WTC11 (cell line): ENCODE measurements around the gene COL13A1. TPM values are rescaled to one million over a fixed set of nuclear protein-coding genes. Genes with fewer than 3 reads are reported as not detected.

Experiments
- ATAC-seq: fragments of 200-7000 bp; cut with Tn5 transposase; 2 replicates; pipeline ENCODE4 v1.10.0; 2021; ENCODE audit warnings: mild to moderate bottlenecking, moderate library complexity
- CTCF ChIA-PET: fragments of 300-600 bp; sonication (Branson Sonifier 250); formaldehyde crosslinking; loops from one replicate; lab custom pipeline; 2021; ENCODE audit warnings: antibody characterized with exemption; lab: Charles Lee
- POLR2A ChIA-PET: fragments of 350-600 bp; sonication (Branson Sonifier 250); formaldehyde crosslinking; loops from one replicate; lab custom pipeline; 2021; ENCODE audit warnings: antibody characterized with exemption; lab: Charles Lee
- DNase-seq: peaks from one replicate; pipeline ENCODE4 v3.0.0; 2021; ENCODE audit warnings: low spot score
- H3K27ac Mint-ChIP-seq: 2 replicates; pipeline ENCODE4 v1.8.0; 2021; ENCODE audit warnings: mixed read lengths
- H3K27me3 Mint-ChIP-seq: 2 replicates; pipeline ENCODE4 v1.8.0; 2021; ENCODE audit warnings: low read depth, mild to moderate bottlenecking, moderate library complexity, mixed read lengths
- H3K36me3 Mint-ChIP-seq: 2 replicates; pipeline ENCODE4 v1.8.0; 2021; ENCODE audit warnings: mixed read lengths
- H3K4me1 Mint-ChIP-seq: 2 replicates; pipeline ENCODE4 v1.8.0; 2022; ENCODE audit warnings: mixed read lengths
- H3K4me3 Mint-ChIP-seq: 2 replicates; pipeline ENCODE4 v1.8.0; 2021; ENCODE audit warnings: mild to moderate bottlenecking, moderate library complexity, mixed read lengths
- H3K9me3 Mint-ChIP-seq: 2 replicates; pipeline ENCODE4 v1.8.0; 2021; ENCODE audit warnings: mixed read lengths
- GRHL2 ChIP-seq: fragments of 250-450 bp; sonication (Bioruptor Pico); IDR thresholded peaks from 2 replicates; pipeline ENCODE4 v1.8.0; 2022; ENCODE audit warnings: mild to moderate bottlenecking, moderate library complexity; ENCODE audit not compliant: insufficient replicate concordance, severe bottlenecking
- IRF2 ChIP-seq: sonication (generic); formaldehyde crosslinking; IDR thresholded peaks from 2 replicates; pipeline ENCODE4 v1.8.0; 2022; ENCODE audit warnings: low read depth, missing genetic modification reagents, borderline replicate concordance
- PRRX2 ChIP-seq: fragments of 250-450 bp; sonication (Bioruptor Pico); IDR thresholded peaks from 2 replicates; pipeline ENCODE4 v1.8.0; 2021; ENCODE audit warnings: mild to moderate bottlenecking
- SOX15 ChIP-seq: fragments of 250-450 bp; sonication (Bioruptor Pico); IDR thresholded peaks from 2 replicates; pipeline ENCODE4 v1.9.0; 2021; ENCODE audit warnings: mild to moderate bottlenecking
- TCF7 ChIP-seq: sonication (generic); formaldehyde crosslinking; IDR thresholded peaks from 2 replicates; pipeline ENCODE4 v1.8.0; 2022; ENCODE audit warnings: mild to moderate bottlenecking, low read depth, missing genetic modification reagents, moderate library complexity
- total RNA-seq: library from RNA; stranded (reverse); gene quantifications from 3 replicates; pipeline ENCODE4 v1.2.3, GENCODE V29; 2021
- TF ChIP-seq, protein P1 (sequence below): sonication (generic); formaldehyde crosslinking; IDR thresholded peaks from 2 replicates; pipeline ENCODE4 v1.8.1; 2022; ENCODE audit warnings: mild to moderate bottlenecking, moderate library complexity, missing genetic modification reagents
- TF ChIP-seq, protein P2 (sequence below): fragments of 250-450 bp; sonication (Bioruptor Pico); IDR thresholded peaks from 2 replicates; pipeline ENCODE4 v1.9.0; 2021; ENCODE audit warnings: mild to moderate bottlenecking
- TF ChIP-seq, protein P3 (sequence below): sonication (generic); formaldehyde crosslinking; IDR thresholded peaks from 2 replicates; pipeline ENCODE4 v1.8.1; 2023; ENCODE audit warnings: mild to moderate bottlenecking, missing genetic modification reagents, moderate library complexity
- TF ChIP-seq, protein P4 (sequence below): sonication (generic); formaldehyde crosslinking; IDR thresholded peaks from 2 replicates; pipeline ENCODE4 v1.8.0; 2022; ENCODE audit warnings: missing genetic modification reagents
- TF ChIP-seq, protein P5 (sequence below): sonication (generic); formaldehyde crosslinking; IDR thresholded peaks from 2 replicates; pipeline ENCODE4 v1.8.1; 2022; ENCODE audit warnings: low read depth, mild to moderate bottlenecking, moderate library complexity, missing genetic modification reagents, borderline replicate concordance
- TF ChIP-seq, protein P6 (sequence below): sonication (generic); formaldehyde crosslinking; IDR thresholded peaks from 2 replicates; pipeline ENCODE4 v1.8.1; 2023; ENCODE audit warnings: mild to moderate bottlenecking, moderate library complexity, missing genetic modification reagents
- TF ChIP-seq, protein P7 (sequence below): sonication (generic); formaldehyde crosslinking; IDR thresholded peaks from 2 replicates; pipeline ENCODE4 v1.8.1; 2022; ENCODE audit warnings: mild to moderate bottlenecking, missing genetic modification reagents, moderate library complexity, borderline replicate concordance

Gene COL13A1
- total RNA-seq, 1 experiment from 2014 or later = 7.1 TPM

DNA sequence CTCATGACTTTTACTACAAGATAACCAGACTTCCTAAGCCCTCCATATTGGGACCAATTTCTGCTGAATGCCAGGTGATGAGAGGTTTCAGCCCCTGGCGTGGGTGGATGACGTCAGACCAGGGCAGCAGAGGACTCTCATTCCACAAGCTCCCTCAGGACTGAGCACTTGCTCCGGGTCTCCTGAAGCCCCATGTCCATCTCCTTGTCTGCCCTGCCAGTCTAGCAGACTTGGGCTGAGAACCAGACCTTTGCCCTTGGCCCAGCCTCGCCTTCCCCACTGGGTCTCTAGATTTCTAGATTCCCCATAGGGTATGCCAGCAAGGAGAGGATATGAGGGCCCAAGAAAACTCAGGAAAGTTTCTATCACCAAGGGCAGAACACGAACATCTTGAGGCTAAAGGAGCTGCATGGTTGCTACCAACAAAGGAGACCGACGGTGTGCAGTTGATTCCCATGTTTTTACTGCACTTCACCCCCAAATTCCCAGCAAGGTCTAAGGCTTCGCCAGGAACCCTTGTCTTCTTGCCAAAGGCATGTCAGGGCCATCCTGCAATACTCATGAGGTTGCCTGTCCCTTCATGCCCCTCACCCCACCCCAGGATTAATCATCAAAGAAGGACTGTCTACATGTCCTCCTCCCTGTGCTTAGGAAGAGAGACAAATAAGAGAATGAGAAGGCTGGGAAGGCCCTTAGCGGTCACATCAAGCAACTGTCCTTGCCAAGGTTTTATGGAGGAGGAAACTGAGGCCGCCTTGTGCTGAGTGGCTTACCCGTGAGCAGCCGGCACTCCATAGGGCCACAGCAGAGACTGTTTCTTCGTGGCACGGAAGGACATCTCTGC lies 154.4 kb downstream of the COL13A1 start (continued):
- TF ChIP-seq, protein P1, sequence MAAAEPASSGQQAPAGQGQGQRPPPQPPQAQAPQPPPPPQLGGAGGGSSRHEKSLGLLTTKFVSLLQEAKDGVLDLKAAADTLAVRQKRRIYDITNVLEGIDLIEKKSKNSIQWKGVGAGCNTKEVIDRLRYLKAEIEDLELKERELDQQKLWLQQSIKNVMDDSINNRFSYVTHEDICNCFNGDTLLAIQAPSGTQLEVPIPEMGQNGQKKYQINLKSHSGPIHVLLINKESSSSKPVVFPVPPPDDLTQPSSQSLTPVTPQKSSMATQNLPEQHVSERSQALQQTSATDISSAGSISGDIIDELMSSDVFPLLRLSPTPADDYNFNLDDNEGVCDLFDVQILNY (CRISPR knock-in tag) = no peak
- no peak for TF ChIP-seq TCF7 (CRISPR knock-in tag)
- no peak for TF ChIP-seq SOX15 (CRISPR knock-in tag)
- TF ChIP-seq, protein P2, sequence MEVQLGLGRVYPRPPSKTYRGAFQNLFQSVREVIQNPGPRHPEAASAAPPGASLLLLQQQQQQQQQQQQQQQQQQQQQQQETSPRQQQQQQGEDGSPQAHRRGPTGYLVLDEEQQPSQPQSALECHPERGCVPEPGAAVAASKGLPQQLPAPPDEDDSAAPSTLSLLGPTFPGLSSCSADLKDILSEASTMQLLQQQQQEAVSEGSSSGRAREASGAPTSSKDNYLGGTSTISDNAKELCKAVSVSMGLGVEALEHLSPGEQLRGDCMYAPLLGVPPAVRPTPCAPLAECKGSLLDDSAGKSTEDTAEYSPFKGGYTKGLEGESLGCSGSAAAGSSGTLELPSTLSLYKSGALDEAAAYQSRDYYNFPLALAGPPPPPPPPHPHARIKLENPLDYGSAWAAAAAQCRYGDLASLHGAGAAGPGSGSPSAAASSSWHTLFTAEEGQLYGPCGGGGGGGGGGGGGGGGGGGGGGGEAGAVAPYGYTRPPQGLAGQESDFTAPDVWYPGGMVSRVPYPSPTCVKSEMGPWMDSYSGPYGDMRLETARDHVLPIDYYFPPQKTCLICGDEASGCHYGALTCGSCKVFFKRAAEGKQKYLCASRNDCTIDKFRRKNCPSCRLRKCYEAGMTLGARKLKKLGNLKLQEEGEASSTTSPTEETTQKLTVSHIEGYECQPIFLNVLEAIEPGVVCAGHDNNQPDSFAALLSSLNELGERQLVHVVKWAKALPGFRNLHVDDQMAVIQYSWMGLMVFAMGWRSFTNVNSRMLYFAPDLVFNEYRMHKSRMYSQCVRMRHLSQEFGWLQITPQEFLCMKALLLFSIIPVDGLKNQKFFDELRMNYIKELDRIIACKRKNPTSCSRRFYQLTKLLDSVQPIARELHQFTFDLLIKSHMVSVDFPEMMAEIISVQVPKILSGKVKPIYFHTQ (CRISPR knock-in tag) = no peak
- no peak for TF ChIP-seq IRF2

DNA sequence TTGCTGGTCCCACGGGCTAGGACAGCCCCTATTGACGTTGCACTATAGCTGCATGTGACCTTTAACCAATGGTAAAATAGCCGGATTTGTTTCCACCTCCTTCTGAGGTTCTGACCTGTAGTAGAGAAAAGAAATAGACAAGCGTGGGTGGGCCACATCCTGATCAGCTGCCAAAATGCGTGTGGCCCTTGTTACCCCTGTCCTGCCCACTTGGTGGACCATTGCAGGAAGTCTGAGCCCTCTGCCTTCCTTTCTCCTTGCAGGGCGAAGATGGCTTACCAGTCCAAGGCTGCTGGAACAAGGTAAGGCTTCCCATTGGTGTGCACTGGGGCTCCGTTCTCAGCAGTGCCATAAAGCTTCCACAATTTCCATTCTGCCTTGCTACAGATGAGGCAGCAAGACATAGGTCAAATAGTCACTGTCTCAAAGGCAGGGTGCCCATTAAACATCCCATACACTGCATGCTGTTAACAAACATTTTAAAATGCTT lies 155.1 kb downstream of the COL13A1 start:
- CTCF ChIA-PET = interaction anchor here (4.1 to 5.8 kb wide), 4 partner anchors 41 to 189 kb away, joined by 18 to 104 read pairs (median 54); partner anchors contain the start of gene TYSND1
- Mint-ChIP-seq H3K27me3 (peaks cover 10% of the 10 kb centered on the region), H3K4me3 (no peak overlapping the region), H3K4me1 (peaks cover 15% of the 10 kb centered on the region), H3K9me3 (no peaks in the 10 kb centered on the region), H3K27ac (no peak overlapping the region), H3K36me3 (no peaks in the 10 kb centered on the region)
- DNase-seq (peak; percentile 1), ATAC-seq (no peak)
- POLR2A ChIA-PET = no interaction called here
- TF ChIP-seq GRHL2 (CRISPR knock-in tag) (no peak), PRRX2 (CRISPR knock-in tag) (no peak)
- TF ChIP-seq, protein P3, sequence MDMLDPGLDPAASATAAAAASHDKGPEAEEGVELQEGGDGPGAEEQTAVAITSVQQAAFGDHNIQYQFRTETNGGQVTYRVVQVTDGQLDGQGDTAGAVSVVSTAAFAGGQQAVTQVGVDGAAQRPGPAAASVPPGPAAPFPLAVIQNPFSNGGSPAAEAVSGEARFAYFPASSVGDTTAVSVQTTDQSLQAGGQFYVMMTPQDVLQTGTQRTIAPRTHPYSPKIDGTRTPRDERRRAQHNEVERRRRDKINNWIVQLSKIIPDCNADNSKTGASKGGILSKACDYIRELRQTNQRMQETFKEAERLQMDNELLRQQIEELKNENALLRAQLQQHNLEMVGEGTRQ (CRISPR knock-in tag) = no peak
- TF ChIP-seq, protein P4, sequence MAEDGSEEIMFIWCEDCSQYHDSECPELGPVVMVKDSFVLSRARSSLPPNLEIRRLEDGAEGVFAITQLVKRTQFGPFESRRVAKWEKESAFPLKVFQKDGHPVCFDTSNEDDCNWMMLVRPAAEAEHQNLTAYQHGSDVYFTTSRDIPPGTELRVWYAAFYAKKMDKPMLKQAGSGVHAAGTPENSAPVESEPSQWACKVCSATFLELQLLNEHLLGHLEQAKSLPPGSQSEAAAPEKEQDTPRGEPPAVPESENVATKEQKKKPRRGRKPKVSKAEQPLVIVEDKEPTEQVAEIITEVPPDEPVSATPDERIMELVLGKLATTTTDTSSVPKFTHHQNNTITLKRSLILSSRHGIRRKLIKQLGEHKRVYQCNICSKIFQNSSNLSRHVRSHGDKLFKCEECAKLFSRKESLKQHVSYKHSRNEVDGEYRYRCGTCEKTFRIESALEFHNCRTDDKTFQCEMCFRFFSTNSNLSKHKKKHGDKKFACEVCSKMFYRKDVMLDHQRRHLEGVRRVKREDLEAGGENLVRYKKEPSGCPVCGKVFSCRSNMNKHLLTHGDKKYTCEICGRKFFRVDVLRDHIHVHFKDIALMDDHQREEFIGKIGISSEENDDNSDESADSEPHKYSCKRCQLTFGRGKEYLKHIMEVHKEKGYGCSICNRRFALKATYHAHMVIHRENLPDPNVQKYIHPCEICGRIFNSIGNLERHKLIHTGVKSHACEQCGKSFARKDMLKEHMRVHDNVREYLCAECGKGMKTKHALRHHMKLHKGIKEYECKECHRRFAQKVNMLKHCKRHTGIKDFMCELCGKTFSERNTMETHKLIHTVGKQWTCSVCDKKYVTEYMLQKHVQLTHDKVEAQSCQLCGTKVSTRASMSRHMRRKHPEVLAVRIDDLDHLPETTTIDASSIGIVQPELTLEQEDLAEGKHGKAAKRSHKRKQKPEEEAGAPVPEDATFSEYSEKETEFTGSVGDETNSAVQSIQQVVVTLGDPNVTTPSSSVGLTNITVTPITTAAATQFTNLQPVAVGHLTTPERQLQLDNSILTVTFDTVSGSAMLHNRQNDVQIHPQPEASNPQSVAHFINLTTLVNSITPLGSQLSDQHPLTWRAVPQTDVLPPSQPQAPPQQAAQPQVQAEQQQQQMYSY = no peak
- TF ChIP-seq, protein P5, sequence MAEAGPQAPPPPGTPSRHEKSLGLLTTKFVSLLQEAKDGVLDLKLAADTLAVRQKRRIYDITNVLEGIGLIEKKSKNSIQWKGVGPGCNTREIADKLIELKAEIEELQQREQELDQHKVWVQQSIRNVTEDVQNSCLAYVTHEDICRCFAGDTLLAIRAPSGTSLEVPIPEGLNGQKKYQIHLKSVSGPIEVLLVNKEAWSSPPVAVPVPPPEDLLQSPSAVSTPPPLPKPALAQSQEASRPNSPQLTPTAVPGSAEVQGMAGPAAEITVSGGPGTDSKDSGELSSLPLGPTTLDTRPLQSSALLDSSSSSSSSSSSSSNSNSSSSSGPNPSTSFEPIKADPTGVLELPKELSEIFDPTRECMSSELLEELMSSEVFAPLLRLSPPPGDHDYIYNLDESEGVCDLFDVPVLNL (CRISPR knock-in tag) = no peak
- TF ChIP-seq, protein P6, sequence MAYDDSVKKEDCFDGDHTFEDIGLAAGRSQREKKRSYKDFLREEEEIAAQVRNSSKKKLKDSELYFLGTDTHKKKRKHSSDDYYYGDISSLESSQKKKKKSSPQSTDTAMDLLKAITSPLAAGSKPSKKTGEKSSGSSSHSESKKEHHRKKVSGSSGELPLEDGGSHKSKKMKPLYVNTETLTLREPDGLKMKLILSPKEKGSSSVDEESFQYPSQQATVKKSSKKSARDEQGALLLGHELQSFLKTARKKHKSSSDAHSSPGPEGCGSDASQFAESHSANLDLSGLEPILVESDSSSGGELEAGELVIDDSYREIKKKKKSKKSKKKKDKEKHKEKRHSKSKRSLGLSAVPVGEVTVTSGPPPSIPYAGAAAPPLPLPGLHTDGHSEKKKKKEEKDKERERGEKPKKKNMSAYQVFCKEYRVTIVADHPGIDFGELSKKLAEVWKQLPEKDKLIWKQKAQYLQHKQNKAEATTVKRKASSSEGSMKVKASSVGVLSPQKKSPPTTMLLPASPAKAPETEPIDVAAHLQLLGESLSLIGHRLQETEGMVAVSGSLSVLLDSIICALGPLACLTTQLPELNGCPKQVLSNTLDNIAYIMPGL = no peak
- TF ChIP-seq, protein P7, sequence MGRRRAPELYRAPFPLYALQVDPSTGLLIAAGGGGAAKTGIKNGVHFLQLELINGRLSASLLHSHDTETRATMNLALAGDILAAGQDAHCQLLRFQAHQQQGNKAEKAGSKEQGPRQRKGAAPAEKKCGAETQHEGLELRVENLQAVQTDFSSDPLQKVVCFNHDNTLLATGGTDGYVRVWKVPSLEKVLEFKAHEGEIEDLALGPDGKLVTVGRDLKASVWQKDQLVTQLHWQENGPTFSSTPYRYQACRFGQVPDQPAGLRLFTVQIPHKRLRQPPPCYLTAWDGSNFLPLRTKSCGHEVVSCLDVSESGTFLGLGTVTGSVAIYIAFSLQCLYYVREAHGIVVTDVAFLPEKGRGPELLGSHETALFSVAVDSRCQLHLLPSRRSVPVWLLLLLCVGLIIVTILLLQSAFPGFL (CRISPR knock-in tag) = no peak
